Mucosa of gallbladder (tissue), 1 donor: Measurements from ENCODE around the gene KCP. TPM values are rescaled to one million over a fixed set of nuclear protein-coding genes. Genes with fewer than 3 reads are reported as not detected.

Source experiments
- DNase-seq: peaks from one replicate; pipeline ENCODE4 v3.0.0-alpha.2; 2020; ENCODE audit warnings: low spot score
- total RNA-seq: library from RNA; stranded (reverse); gene quantifications from one replicate; pipeline ENCODE4 v1.2.1, GENCODE V29; 2021
- donor health status: DM: no; HTN: no; CAD: no.

KCP gene
- total RNA-seq, 1 donor from 2014 or later, result 5.2 TPM

DNA sequence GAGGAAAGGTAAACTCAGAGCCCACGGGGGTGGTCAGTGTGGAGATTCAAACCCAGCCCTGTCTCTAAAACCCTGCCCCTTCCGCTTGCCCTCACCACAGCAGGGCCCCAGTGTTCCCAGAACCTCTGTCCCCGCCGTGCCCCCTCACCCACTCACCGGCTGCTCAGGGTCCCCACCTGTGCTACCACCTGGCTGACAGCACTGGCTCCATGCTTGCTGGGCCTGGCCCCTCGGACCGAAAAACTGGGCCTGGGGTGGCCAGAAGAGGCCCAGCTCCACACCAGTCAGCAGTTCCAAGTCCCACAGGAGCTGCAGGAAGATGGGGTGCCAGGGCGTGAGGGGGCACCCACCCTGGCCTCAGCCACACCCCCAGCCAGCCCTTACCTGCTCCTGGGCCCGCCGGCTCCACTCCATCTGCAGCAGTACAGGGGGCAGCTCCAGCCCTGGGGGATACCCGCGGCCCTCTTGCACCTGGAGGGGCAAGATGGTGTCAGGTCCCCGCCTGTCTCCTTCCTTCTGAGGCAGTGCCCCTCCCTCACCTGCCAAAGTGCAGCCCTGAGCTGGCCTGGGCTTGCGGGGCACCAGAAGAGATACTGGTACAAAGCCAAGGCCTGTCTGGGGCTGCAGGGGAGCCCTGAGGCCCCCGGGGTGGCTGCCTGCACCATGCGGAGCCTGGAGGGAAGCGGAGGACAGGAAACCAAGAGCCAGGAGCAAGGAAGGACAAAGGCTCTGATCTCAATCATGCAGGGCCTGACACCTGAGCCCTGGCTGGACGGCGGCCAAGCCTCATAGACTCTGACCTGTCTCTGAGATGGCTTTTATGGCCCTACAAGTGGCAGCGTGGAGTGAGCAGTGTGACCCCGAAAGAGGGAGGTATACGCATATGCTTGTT lies 36.1 kb downstream of the KCP start:
- no peak for DNase-seq

DNA sequence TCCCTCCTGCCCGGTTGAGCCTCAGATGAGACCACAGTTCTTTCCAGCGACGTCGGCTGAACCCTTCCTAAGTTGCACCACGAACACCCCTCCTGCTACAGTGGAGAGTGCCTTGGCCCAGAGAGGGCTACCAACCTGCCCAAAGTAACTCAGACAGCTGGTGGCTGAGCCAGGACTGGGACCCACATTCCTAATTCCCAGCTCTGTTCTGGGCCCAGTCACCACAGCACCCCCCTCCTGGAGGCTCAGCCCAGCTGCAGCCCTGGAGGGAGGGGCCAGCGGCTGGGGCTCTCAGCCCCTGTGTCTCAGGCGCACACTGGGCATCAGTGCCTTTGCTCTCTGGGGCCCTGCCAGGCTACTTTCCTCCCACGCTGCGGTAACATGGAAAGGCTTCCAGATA lies 37.3 kb downstream of the KCP start:
- DNase-seq, result no peak

DNA sequence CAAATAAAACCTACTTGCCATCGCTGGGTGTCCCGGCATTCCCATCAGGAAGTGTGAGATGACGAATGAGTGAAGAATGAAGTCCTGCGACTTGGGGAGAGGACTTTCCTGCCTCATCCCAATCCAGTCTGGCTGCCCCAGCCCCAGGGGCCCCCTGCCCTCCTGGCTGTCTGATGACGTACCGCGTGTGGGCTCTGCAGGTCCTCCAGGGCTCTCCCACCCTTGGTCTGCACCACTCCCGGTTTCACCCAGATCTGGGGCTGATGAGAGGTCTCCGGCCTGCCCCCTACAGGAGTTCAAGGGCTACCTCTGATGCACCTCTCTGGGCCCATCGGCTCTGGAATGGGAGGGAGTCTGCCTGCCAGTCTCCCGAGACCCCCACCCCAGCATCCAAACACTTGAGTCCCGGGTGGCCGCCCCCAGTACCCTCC lies 38.1 kb downstream of the KCP start:
- DNase-seq, result no peak

DNA sequence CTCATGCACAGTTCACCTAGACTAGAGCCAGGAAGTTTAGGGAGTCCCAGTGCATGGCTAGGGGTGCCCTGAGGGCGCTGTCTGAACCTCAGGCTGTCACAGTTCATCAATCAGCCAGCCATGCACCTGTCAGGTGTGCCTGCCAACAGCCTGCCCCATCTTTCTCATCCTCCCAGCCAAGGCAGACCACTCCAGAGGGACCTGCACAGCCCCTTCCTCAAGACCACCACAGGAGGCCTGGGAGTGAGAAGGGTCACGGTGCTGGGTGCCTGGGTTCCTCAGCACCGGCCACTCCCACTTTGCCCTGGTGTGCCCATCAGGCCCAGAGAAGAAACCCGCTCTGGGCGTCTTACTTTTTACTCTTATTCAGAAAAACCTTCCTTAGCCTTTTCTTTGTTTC lies 39.5 kb downstream of the KCP start:
- no peak for DNase-seq

DNA sequence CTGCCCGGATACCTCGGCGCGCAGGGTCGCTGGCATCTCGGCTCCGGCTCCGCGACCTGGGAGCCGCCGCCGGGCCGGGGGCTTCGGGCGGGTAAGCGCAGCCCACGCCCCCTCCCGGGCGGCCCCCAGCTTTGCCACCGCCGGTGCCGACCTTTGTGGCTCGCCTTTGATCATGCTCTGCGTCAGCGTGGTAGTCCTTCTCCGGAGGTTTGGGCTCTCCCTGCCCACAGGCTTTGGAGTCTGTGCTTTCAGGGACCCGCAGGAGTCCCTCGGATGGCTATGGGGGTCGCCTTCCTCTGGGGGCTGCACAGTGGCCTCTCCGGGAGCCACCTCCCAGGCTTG lies 40.6 kb downstream of the KCP start:
- no peak for DNase-seq

DNA sequence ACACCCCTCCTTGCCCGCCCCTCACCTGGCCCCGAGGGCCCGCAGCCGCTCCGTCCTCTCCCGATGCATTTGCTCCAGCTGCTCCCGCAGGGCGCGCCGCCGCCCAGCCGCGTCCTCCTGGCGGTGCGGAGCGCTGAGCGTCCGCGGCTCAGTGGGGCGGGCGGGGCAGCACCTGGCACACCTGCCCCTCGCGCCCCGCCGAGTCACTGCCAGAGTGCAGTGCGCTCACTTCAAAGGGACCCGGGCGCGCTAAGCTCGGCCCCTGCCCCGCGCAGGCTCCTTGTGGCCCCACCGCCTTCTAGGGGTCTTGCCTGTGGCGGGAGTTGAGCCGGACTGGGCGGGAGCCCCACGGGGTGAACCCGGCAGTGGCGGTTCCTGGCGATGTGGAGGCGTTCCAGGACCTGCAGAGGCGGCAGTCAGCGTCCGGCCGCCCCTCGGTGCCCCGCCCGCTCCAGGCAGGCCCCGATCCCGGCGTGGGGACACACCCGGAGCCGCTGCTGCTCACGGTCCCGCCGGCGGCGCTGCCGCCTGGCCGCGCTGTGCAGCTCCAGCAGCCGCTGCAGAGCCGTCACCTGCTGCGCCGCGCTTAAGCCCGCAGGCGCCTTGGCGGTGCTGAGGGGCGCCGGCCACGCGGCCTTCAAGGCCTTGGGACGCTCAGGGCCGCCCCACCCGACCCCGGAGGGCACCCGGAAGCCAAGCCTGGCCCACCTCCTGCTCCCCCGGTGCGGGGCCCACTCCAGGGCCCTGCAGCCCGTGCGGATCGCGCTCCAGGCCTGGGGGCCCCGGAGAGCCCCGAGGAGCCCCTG lies 41.2 kb downstream of the KCP start:
- no peak for DNase-seq

DNA sequence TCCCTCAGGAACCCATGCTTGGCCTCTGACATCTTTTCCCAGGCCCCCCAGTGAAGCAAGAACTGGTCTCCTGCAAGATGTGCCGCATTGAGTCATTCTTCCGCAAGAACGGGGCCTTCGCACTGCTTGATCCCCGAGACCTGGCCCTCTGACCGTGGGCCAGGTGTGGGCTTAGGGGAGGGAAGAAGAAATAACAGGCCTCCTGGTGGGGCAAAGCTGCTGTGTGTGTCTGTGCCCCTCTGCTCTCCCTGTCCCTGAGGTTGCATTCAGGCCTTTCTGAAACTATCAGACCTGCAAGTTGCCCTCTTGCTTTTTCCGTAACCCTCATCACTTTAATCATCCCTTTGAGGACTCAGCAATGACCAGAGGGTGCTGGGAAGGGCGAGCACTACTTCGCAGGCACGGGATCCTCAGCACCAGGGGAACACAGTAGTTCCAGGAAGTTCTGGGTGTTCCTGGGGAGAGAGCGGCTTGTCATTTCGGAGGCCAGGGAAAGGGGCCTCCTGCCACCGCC lies 41.8 kb downstream of the KCP start:
- DNase-seq, result no peak

DNA sequence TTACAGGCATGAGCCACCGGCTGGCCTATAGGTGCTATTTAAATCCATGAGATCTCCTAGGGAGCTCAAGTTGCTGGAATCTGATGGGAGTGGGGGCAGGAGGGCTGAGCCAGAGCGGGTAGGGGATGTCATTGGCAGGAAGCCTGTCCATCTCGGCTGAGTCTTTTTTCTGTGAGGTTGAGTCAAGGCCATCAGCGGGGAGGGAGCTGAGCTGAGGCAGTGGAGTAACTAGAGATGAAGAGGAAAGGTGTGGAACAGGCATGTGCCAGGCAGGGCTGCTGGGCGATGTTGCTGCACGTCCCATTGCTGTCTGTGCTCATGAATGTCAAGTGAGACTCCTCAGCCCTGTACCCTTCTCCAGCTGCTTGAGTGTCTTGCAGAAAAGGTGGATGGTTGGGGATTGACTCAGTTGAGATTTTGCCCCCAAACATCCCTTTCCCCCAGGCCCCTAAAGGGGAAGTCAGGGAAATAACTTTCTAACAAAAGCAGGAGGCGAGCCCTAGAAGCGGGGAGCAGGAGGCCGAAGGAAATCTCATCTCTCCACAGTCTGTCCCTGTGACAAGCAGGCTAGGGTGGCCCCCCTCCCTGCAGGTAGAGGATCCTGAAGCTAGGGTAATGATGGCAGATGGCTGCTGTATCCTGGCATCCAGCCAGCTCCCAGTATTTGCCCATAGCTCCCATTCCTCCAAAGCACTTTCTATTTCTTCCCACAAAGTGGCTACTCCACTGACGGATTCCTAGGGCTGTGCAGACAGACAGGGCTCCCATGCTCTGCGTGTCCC lies 42.5 kb downstream of the KCP start:
- DNase-seq, result no peak

DNA sequence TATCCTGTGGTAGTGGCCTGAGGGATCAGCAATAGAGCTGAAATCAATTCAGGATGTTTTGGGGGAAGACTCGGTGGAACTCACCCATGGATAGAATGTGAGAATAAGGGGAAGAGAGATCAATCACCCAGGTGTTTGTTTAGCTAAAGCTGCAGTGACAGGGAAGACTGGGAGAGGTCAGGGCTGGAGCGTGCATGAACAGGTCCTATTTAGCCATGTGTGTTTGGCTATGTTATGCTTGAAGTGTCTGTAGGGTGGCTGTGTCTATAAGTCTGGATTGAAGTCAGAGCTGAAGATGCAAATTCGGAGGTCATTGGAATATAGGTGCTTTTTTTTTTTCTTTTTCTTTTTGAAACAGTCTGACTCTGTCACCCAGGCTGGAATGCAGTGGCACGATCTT lies 43.3 kb downstream of the KCP start:
- DNase-seq, result no peak

DNA sequence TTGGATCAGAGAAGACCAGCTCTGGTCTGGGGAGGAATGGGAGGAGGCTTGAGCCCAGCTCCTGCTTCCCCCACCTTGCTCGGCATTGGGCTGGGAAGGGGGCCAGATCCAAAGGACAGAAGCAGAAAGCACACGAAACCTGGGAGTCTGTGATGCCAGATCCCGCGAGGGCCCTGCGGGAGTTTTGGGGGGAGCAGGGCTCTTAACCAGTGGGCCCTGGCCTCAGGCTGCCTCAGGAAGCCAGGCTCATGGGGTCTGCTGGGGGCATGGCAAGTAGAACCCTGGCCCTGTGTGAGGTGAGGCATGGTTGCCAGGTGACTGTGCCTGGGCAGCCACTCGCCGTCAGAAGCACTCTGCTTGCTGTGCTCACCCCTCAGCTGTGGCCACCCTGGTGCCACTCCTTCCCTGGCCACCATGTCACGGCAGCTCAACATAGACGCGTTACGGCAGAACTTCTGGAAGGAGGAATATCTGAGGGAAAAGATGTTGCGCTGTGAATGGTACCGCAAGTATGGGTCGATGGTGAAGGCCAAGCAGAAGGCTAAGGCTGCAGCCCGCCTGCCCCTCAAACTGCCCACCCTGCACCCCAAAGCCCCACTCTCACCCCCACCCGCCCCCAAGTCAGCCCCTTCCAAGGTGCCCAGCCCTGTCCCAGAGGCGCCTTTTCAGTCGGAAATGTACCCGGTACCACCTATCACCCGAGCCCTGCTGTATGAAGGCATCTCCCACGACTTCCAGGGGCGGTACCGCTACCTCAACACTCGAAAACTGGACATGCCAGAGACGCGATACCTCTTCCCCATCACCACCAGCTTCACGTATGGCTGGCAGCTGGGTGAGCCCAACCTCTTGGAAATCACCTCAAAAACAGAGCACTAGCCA lies 44.3 kb downstream of the KCP start:
- DNase-seq, result no peak

DNA sequence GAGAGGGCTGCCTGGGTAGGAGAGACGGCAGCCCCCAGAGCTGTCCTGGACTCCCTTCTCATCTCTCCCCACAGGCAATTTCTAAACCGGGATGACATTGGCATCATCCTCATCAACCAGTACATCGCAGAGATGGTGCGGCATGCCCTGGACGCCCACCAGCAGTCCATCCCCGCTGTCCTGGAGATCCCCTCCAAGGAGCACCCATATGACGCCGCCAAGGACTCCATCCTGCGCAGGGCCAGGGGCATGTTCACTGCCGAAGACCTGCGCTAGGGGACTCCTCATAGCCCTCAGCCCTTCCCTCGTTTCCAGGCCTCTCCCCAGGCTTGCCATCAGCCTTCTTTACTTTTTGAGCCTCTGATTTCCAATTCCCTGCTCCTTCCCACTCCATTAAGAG lies 45.2 kb downstream of the KCP start:
- DNase-seq, result no peak

DNA sequence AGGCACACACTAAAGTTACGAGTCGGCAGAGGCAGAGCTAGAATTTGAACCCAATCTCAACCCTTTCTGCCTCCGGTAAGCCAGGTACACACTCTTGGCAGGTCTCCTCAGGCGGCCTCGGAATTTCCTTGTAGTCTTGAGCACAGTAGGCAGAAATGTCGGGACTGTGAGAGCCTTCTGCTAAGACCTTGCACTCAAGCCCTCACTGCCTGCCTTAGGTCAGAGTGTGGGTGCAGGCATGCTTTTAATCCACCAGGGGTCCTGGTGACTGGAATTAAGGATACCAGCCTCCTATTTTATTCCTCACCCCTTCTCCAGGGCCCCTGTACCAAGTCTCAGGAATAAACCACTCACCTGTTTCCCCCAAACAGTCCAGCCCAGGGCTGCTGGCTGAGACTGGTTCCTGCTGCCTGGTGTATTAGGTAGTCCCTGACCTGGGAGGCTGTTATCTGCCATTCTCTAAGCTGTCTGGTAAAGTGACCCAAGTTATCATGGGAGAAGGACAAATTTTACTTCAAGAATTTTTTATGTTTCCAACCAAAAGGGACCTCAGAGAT lies 47.0 kb downstream of the KCP start:
- no peak for DNase-seq

DNA sequence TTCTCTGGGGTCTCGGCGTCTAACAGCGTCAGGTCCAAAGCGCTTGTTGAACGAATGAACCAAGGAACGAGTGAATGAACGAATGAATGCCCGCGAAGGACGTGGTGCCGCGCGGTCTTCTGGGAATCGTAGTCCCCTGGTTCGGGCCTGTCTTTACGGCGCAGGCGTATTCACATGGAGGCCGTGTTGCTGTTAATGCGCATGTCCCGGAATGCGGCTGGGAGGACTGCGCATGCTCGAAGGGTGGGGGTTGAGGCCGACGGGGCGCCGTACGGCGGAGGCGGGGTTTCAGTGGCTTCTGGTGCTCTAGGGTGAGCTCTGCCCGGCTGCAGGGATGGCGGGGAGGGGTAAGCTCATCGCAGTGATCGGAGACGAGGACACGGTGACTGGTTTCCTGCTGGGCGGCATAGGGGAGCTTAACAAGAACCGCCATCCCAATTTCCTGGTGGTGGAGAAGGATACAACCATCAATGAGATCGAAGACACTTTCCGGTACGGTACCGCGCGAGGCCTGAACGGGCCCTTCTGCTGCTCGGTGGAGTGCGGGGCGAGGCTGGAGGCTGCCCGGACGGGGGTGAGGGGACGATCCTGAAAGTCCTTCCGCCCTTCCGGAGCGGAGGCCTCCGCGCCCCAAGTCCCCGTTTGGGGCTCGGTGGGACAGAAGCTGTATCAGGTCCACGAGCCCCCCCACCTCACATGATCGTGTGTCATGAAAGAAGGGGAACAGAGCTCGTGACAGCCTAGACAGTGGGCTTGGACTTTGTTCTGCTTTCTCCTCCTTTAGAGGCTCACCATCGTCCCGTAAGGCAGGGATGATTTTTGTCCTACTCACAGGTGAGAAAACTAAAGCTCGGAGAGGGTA lies 47.7 kb downstream of the KCP start, which contains the start of gene ATP6V1F:
Gene ATP6V1F (plus strand): TSS at position 286 of the 862 bp plus-strand sequence. CDS start 49 bp downstream, at position 335.
- DNase-seq, result peak; percentile 98

DNA sequence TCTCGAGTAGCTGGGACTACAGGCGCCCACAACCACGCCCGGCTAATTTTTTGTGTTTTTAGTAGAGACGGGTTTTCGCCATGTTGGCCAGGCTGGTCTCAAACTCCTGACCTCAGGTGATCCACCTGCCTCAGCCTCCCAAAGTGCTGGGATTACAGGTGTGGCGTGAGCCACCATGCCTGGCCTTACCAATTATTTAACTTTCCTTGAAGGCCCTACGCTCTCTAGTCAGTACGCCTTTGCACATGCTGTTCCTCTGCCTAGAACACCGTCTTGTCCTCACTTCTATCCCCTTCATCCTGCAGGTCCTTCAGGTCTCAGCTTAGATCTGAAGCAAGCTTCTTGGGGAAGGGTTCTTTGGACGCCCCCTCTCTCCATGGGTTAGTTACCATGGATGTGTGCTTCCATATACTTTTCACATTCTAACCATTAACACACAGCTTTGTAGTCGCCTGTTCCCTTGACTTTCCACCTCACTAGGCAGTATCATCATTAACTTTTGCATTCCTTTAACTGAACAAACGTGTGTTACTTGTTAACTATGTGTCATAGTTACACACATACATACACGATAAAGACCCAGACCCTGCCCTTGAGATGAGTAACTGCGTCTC lies 48.4 kb downstream of the KCP start:
- no peak for DNase-seq

DNA sequence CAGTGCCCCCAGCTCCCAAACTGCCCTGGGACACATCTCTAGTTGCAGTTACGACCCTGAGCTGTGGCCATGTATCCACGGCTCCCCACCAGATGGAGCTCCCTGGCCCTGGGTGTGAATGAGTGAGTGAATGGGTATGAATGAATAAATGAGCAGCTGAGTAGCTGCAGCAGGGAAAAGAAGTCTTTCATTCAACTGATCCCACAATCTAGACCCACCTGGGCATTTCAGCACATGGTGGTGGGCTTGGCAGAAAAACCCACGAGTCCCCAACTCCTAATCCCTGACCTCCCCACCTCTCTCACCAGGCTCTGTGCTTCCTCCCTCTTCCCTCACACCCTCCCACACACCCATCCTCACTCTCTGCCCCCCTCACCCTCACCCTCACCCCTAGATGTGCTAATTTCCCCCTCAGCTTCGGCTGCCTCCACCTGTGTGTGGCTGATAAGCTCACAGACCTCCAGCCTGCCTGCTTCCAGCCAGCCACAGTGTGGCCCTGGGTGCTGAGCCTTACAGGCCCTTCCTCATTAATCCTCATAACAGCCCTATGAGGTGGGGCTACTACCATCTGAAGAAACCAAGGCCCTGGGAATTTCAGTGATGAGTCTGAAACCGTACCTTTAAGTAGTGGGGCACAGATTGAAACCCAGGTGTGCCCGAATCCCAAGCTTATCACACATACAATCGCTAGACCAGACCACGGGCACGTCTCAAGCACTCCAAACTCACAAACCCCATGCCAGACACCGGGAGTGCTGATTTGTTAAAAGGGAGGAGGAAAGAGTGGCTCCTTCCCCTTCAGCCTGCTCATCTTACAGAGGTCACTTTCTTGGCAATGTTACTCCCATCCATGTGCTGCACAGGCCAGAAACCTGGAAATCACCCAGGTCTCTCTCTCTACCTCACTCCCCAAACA lies 50.1 kb downstream of the KCP start:
- DNase-seq, result no peak

DNA sequence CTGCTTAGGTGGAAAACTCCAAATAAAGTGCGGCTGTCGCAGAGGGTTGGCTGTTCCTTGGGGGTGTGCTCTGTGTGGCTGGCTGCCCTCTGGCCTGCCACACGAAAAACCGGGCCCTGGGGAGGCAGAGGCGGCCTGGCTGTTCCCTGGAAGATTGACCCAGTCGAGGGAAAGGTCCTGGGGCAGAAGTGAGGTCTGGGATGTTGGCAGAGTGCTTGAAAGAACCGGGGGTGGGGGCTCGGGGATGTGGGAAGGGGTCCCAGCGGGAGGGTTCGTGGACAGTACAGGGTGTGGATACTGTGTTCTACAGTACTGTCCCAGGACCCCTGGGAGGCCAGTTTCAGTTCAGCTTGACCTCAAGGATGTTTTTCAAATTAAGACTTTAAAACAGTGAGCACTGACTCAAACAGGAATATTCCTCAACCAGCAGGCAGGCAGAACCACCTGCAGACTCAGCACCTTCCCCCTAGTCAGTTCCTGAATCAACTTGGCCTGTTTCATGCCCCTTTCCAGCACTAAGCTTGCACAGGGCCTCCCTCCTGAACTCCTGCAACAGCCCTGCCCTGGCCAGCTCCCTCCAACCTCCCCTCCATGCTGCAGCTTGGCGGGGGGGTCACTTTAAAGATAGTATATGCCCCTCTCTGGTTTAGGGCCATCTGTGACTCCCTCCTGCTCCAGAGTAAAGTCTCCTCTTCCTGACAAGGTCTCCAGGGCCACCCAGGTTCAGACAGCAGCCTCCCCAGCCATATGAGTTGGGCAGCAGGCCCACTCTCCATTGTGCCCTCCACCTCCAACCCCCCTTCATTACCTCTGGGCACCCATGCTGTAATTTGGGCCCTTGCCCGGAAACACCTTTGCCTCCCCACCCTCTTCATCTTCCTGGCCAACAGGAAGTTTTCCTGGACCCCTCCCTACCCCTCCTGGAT lies 51.0 kb downstream of the KCP start:
- DNase-seq, result no peak
